Measurements from ENCODE around the gene USP15.

- TF ChIP-seq CTCF (IDR thresholded peaks at IDR 0.05) (no peak), POLR2A (IDR thresholded peaks at IDR 0.05) (no peak)
These were observed 7.6 kb upstream of the USP15 start for GRCh38 chr12:62252576-62252975.

Data from Peyer's patch (tissue), 4 donors.